Keratinocyte (primary cell): Measurements from ENCODE around the gene IFNAR2.

Experiments used
- EZH2 ChIP-seq: IDR thresholded peaks from one replicate; pipeline ENCODE4 v1.6.1; 2012; ENCODE audit warnings: inconsistent platforms, mild to moderate bottlenecking, low read length, moderate library complexity
- TF ChIP-seq, protein P1 (sequence below), 3 experiments: IDR thresholded peaks in 1 of 3; conservative IDR thresholded peaks in 1 of 3; optimal IDR thresholded peaks in 1 of 3; 2 replicates in 2 of 3; 3 replicates in 1 of 3; pipeline versions ENCODE3 to v1.5.1; 2011; ENCODE audit warnings: low read length in 3 of 3, mild to moderate bottlenecking in 3 of 3, moderate library complexity in 2 of 3, control low read depth in 1 of 3, inconsistent platforms in 1 of 3; ENCODE audit not compliant: insufficient read depth in 2 of 3; ENCODE audit errors: extremely low read depth in 1 of 3

DNA sequence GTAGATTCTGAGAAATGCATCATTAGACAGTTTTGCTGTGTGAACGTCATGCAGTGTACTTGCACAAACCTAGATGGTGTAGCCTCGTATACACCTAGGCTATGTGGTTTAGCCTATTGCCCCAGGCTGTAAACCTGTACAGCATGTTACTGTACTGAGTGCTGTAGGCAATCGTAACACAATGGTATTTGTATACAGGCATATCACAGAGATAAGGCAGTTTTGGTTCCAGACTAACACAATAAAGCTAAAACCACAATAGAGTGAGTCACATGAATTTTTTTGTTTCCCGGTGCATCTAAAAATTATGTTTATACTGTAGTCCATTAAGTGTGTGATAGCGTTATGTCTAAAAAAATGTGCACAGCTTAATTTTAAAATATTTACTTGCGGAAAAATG, 43.3 kb downstream of the IFNAR2 start:
- TF ChIP-seq, protein P1, sequence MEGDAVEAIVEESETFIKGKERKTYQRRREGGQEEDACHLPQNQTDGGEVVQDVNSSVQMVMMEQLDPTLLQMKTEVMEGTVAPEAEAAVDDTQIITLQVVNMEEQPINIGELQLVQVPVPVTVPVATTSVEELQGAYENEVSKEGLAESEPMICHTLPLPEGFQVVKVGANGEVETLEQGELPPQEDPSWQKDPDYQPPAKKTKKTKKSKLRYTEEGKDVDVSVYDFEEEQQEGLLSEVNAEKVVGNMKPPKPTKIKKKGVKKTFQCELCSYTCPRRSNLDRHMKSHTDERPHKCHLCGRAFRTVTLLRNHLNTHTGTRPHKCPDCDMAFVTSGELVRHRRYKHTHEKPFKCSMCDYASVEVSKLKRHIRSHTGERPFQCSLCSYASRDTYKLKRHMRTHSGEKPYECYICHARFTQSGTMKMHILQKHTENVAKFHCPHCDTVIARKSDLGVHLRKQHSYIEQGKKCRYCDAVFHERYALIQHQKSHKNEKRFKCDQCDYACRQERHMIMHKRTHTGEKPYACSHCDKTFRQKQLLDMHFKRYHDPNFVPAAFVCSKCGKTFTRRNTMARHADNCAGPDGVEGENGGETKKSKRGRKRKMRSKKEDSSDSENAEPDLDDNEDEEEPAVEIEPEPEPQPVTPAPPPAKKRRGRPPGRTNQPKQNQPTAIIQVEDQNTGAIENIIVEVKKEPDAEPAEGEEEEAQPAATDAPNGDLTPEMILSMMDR (optimal IDR thresholded peaks at IDR 0.05 in 1 of 3, IDR thresholded peaks at IDR 0.05 in 1 of 3, conservative IDR thresholded peaks at IDR 0.05 in 1 of 3; ENCODE audit: extremely low read depth in 1 of 3, insufficient read depth in 2 of 3, low read length in 3 of 3): no peak
- TF ChIP-seq EZH2: no peak
